ENCODE data around the gene CEP350. TPM values are rescaled to one million over a fixed set of nuclear protein-coding genes. Genes with fewer than 3 reads are reported as not detected.

CEP350 gene
- polyA plus RNA-seq, 1 of the 3 experiments (the other 2 are of a cell fraction) = 2.9 TPM

- TF ChIP-seq SIN3A (IDR thresholded peaks at IDR 0.05; ENCODE audit: borderline replicate concordance, low read depth, low read length) (no peak), MEF2A (IDR thresholded peaks at IDR 0.05; ENCODE audit: borderline replicate concordance, low read depth) (no peak), YY1 (IDR thresholded peaks at IDR 0.05; ENCODE audit: low read depth) (no peak), RCOR1 (IDR thresholded peaks at IDR 0.05; ENCODE audit: low read length) (no peak), REST (IDR thresholded peaks at IDR 0.05; ENCODE audit: low read depth, low read length) (no peak), POLR2AphosphoS5 (IDR thresholded peaks at IDR 0.05; ENCODE audit: low read depth, low read length) (no peak)
Measured at GRCh38 chr1:179984942-179985341, 30.3 kb downstream of the CEP350 start (continued).

- Histone ChIP-seq H3K9me2 (0 out of 2 replicates have a peak, but pooled peaks cover 2% of the 10 kb centered on the region), H3K9me3 (no peaks in the 10 kb centered on the region), H3F3A (replicated peaks; ENCODE audit: insufficient read depth) (no peaks in the 10 kb centered on the region), H3K27me3 (ENCODE audit: insufficient read depth) (no peaks in the 10 kb centered on the region), H3K36me3 (replicated peaks in 1 of 2; ENCODE audit: control insufficient read depth in 1 of 2, insufficient read depth in 2 of 2, low read length in 1 of 2) (peaks cover 23 to 25% of the 10 kb centered on the region in 2 experiments), H2AFZ (ENCODE audit: low read depth) (no peak overlapping the region), H3K9ac (no peak overlapping the region), H3K4me1 (ENCODE audit: control insufficient read depth in 1 of 2, insufficient read depth in 2 of 2, low read depth in 1 of 2, low read length in 1 of 2) (no peaks in the 10 kb centered on the region), H3K4me2 (no peak overlapping the region), H4K20me1 (ENCODE audit: insufficient read depth) (no peaks in the 10 kb centered on the region), H3K27ac (ENCODE audit: low read depth in 2 of 2, low read length in 1 of 2) (no peak overlapping the region), H3K4me3 (ENCODE audit: low read depth in 2 of 2, low read length in 1 of 2) (no peak overlapping the region), H3K79me2 (ENCODE audit: insufficient read depth) (peaks cover 12% of the 10 kb centered on the region)
- DNase-seq = no peak
- ChIA-PET POLR2A (interaction anchor here (1.1 kb wide), 1 partner anchor 15 kb away, joined by 3 read pairs; no protein-coding TSS in a partner anchor), CTCF (no interaction called here)
- WGBS (ENCODE audit: low lambda C conversion rate) = 94% methylated on average over 3 of the region's 3 CpGs
- TF ChIP-seq ELF1 (IDR thresholded peaks at IDR 0.05) (no peak), MEF2A (IDR thresholded peaks at IDR 0.05; ENCODE audit: borderline replicate concordance, low read depth) (no peak), RFX5 (IDR thresholded peaks at IDR 0.05; ENCODE audit: low read length) (no peak), RAD21 (IDR thresholded peaks at IDR 0.05; ENCODE audit: low read length) (no peak), NFIC (IDR thresholded peaks at IDR 0.05; ENCODE audit: borderline replicate concordance) (no peak), SMC3 (IDR thresholded peaks at IDR 0.05; ENCODE audit: low read depth, low read length) (no peak), MXI1 (IDR thresholded peaks at IDR 0.05; ENCODE audit: low read depth, low read length) (no peak), GABPA (IDR thresholded peaks at IDR 0.05; ENCODE audit: low read depth) (no peak), TEAD4 (IDR thresholded peaks at IDR 0.05; ENCODE audit: borderline replicate concordance, insufficient read depth) (no peak)
- TF ChIP-seq, protein P1, sequence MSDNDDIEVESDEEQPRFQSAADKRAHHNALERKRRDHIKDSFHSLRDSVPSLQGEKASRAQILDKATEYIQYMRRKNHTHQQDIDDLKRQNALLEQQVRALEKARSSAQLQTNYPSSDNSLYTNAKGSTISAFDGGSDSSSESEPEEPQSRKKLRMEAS (IDR thresholded peaks at IDR 0.05; ENCODE audit: low read depth) = no peak
Measured at GRCh38 chr1:179990847-179991246, 36.2 kb downstream of the CEP350 start.

Measured in SK-N-SH (cell line).